ENCODE results near the gene CNTNAP2. TPM values are rescaled to one million over a fixed set of nuclear protein-coding genes. Genes with fewer than 3 reads are reported as not detected.

Gene CNTNAP2
- total RNA-seq, 1 donor from 2014 or later: 5.4 TPM

- no peak overlapping the region for H3K4me3 Mint-ChIP-seq (ENCODE audit: unreplicated experiment)
- H3K27me3 Mint-ChIP-seq (ENCODE audit: unreplicated experiment): no peaks in the 10 kb centered on the region
- no peak for TF ChIP-seq CTCF (IDR thresholded peaks at IDR 0.05; ENCODE audit: unreplicated experiment)
- no peak overlapping the region for H3K27ac Mint-ChIP-seq (ENCODE audit: unreplicated experiment)
- peaks cover 3% of the 10 kb centered on the region for H3K36me3 Mint-ChIP-seq (ENCODE audit: low read depth, unreplicated experiment)
- peaks cover 9% of the 10 kb centered on the region for H3K9me3 Mint-ChIP-seq (ENCODE audit: unreplicated experiment)
- DNase-seq (ENCODE audit: low spot score): no peak
- no peaks in the 10 kb centered on the region for H3K4me1 Mint-ChIP-seq (ENCODE audit: unreplicated experiment)
Measured at GRCh38 chr7:147436718-147437117, 1320.1 kb downstream of the CNTNAP2 start.

GRCh38 chr7:147438216-147438615 is 1321.6 kb downstream of the CNTNAP2 start:
- TF ChIP-seq CTCF (IDR thresholded peaks at IDR 0.05; ENCODE audit: unreplicated experiment): no peak
- no peak overlapping the region for H3K27ac Mint-ChIP-seq (ENCODE audit: unreplicated experiment)
- no peaks in the 10 kb centered on the region for H3K4me1 Mint-ChIP-seq (ENCODE audit: unreplicated experiment)
- peaks cover under 1% of the 10 kb centered on the region for H3K9me3 Mint-ChIP-seq (ENCODE audit: unreplicated experiment)
- no peak for DNase-seq (ENCODE audit: low spot score)
- no peaks in the 10 kb centered on the region for H3K27me3 Mint-ChIP-seq (ENCODE audit: unreplicated experiment)
- H3K36me3 Mint-ChIP-seq (ENCODE audit: low read depth, unreplicated experiment): no peaks in the 10 kb centered on the region
- H3K4me3 Mint-ChIP-seq (ENCODE audit: unreplicated experiment): no peak overlapping the region

GRCh38 chr7:147443942-147444341 is 1327.3 kb downstream of the CNTNAP2 start:
- Mint-ChIP-seq H3K27me3 (ENCODE audit: unreplicated experiment) (no peaks in the 10 kb centered on the region), H3K27ac (ENCODE audit: unreplicated experiment) (no peak overlapping the region), H3K36me3 (ENCODE audit: low read depth, unreplicated experiment) (no peaks in the 10 kb centered on the region), H3K4me3 (ENCODE audit: unreplicated experiment) (no peak overlapping the region), H3K9me3 (ENCODE audit: unreplicated experiment) (no peaks in the 10 kb centered on the region), H3K4me1 (ENCODE audit: unreplicated experiment) (no peaks in the 10 kb centered on the region)
- no peak for TF ChIP-seq CTCF (IDR thresholded peaks at IDR 0.05; ENCODE audit: unreplicated experiment)
- DNase-seq (ENCODE audit: low spot score): no peak

- H3K9me3 Mint-ChIP-seq (ENCODE audit: unreplicated experiment): no peaks in the 10 kb centered on the region
- no peak overlapping the region for H3K27ac Mint-ChIP-seq (ENCODE audit: unreplicated experiment)
- no peaks in the 10 kb centered on the region for H3K4me1 Mint-ChIP-seq (ENCODE audit: unreplicated experiment)
- DNase-seq (ENCODE audit: low spot score): no peak
- H3K36me3 Mint-ChIP-seq (ENCODE audit: low read depth, unreplicated experiment): no peaks in the 10 kb centered on the region
- no peak overlapping the region for H3K4me3 Mint-ChIP-seq (ENCODE audit: unreplicated experiment)
- TF ChIP-seq CTCF (IDR thresholded peaks at IDR 0.05; ENCODE audit: unreplicated experiment): no peak
- no peaks in the 10 kb centered on the region for H3K27me3 Mint-ChIP-seq (ENCODE audit: unreplicated experiment)
Measured at GRCh38 chr7:147452816-147453215, 1336.2 kb downstream of the CNTNAP2 start.

- Mint-ChIP-seq H3K4me3 (ENCODE audit: unreplicated experiment) (no peak overlapping the region), H3K27me3 (ENCODE audit: unreplicated experiment) (peaks cover 3% of the 10 kb centered on the region)
- no peak for TF ChIP-seq CTCF (IDR thresholded peaks at IDR 0.05; ENCODE audit: unreplicated experiment)
Measured at GRCh38 chr7:147465223-147465622, 1348.6 kb downstream of the CNTNAP2 start.

More at GRCh38 chr7:147465223-147465622, 1348.6 kb downstream of the CNTNAP2 start:
- Mint-ChIP-seq H3K4me1 (ENCODE audit: unreplicated experiment) (no peaks in the 10 kb centered on the region), H3K9me3 (ENCODE audit: unreplicated experiment) (peaks cover 9% of the 10 kb centered on the region), H3K36me3 (ENCODE audit: low read depth, unreplicated experiment) (no peaks in the 10 kb centered on the region), H3K27ac (ENCODE audit: unreplicated experiment) (no peak overlapping the region)
- DNase-seq (ENCODE audit: low spot score): no peak
